H1 (cell line): ENCODE results near the gene CACNA1B. TPM values are rescaled to one million over a fixed set of nuclear protein-coding genes. Genes with fewer than 3 reads are reported as not detected.

Experiments
- CTCF ChIA-PET: fragments of 300-600 bp; sonication (Branson Sonifier 250); formaldehyde crosslinking; loops from one replicate; lab custom pipeline; 2021; ENCODE audit not compliant: partially characterized antibody; lab: Charles Lee
- POLR2A ChIA-PET: fragments of 300-600 bp; sonication (Branson Sonifier 250); formaldehyde crosslinking; loops from one replicate; lab custom pipeline; 2021; ENCODE audit warnings: inconsistent platforms; ENCODE audit not compliant: partially characterized antibody; lab: Charles Lee
- DNase-seq, 2 experiments: peaks; one replicate each; pipeline versions ENCODE4 v3.0.0 to v3.0.0-alpha.2; 2010 to 2022; ENCODE audit warnings: low spot score in 2 of 2, low read depth in 1 of 2, mixed read lengths in 1 of 2
- FAIRE-seq: peaks from 2 replicates; lab custom pipeline; 2011; peaks lifted over from hg19 to GRCh38; lab: Jason Lieb, UNC
- H2AFZ ChIP-seq: 2 replicates; pipeline ENCODE4 v1.8.1; 2012; ENCODE audit warnings: low read length, inconsistent platforms
- H2AK5ac ChIP-seq: 2 replicates; pipeline ENCODE4 v1.6.1; 2013; ENCODE audit warnings: low read depth, low read length
- H2BK120ac ChIP-seq: replicated peaks from 2 replicates; pipeline ENCODE3; 2013; ENCODE audit warnings: low read depth, low read length, inconsistent platforms
- H2BK12ac ChIP-seq: 2 replicates; pipeline ENCODE4 v1.6.1; 2013; ENCODE audit warnings: low read depth, low read length
- H2BK15ac ChIP-seq: 2 replicates; pipeline ENCODE4 v1.6.1; 2013; ENCODE audit warnings: low read length
- H2BK20ac ChIP-seq: 2 replicates; pipeline ENCODE4 v1.6.1; 2013; ENCODE audit warnings: low read length
- H2BK5ac ChIP-seq: 2 replicates; pipeline ENCODE4 v1.6.1; 2013; ENCODE audit warnings: low read depth, low read length
- H3K14ac ChIP-seq: 2 replicates; pipeline ENCODE4 v1.6.1; 2013; ENCODE audit warnings: inconsistent platforms; ENCODE audit not compliant: insufficient read length
- H3K18ac ChIP-seq: 2 replicates; pipeline ENCODE4 v1.6.1; 2013; ENCODE audit warnings: low read length; ENCODE audit errors: extremely low read depth
- H3K23ac ChIP-seq: 2 replicates; pipeline ENCODE4 v1.6.1; 2013; ENCODE audit warnings: inconsistent platforms; ENCODE audit not compliant: insufficient read length
- H3K23me2 ChIP-seq: 2 replicates; pipeline ENCODE4 v1.6.1; 2013; ENCODE audit warnings: low read depth, low read length
- H3K27ac ChIP-seq: 2 replicates; pipeline ENCODE4 v1.6.1; 2011; ENCODE audit warnings: low read depth, low read length, inconsistent platforms
- H3K27me3 ChIP-seq, 4 experiments: replicated peaks in 1 of 4; 1 replicate in 1 of 4; 2 replicates in 3 of 4; pipeline versions ENCODE4 v1.6.1 to v1.8.1; 2011 to 2013; ENCODE audit warnings: low read length in 3 of 4, mild to moderate bottlenecking in 3 of 4, inconsistent platforms in 2 of 4, mixed read lengths in 2 of 4, moderate library complexity in 1 of 4; ENCODE audit not compliant: control insufficient read depth in 3 of 4, insufficient read depth in 3 of 4; ENCODE audit errors: extremely low read depth in 1 of 4
- H3K36me3 ChIP-seq, 4 experiments: 2 replicates each; pipeline versions ENCODE4 v1.6.1 to v1.8.1; 2011 to 2013; ENCODE audit warnings: mild to moderate bottlenecking in 4 of 4, low read length in 3 of 4, moderate library complexity in 2 of 4, control low read depth in 1 of 4, inconsistent platforms in 1 of 4; ENCODE audit not compliant: insufficient read depth in 4 of 4, control insufficient read depth in 2 of 4
- H3K4ac ChIP-seq: replicated peaks from 2 replicates; pipeline ENCODE3; 2013; ENCODE audit warnings: low read length, low read depth, mixed read lengths, inconsistent platforms; ENCODE audit not compliant: insufficient read length
- H3K4me1 ChIP-seq, 4 experiments: replicated peaks in 1 of 4; 1 replicate in 1 of 4; 2 replicates in 3 of 4; pipeline versions ENCODE4 v1.6.1 to v1.8.1; 2011 to 2013; ENCODE audit warnings: low read length in 3 of 4, inconsistent platforms in 2 of 4, mixed read lengths in 1 of 4; ENCODE audit not compliant: insufficient read depth in 4 of 4, control insufficient read depth in 3 of 4
- H3K4me2 ChIP-seq, 2 experiments: 2 replicates each; pipeline versions ENCODE4 v1.6.1 to v1.8.1; 2011 to 2013; ENCODE audit warnings: low read depth in 2 of 2, low read length in 2 of 2, control low read depth in 1 of 2, inconsistent platforms in 1 of 2, mild to moderate bottlenecking in 1 of 2; ENCODE audit not compliant: insufficient read depth in 1 of 2
- H3K4me3 ChIP-seq, 4 experiments: fragments of 200-600, 300-600 bp in 1 of 4; sonication (generic), shearing (Covaris generic), sonication (Bioruptor Twin) in 1 of 4; 2 replicates each; pipeline versions ENCODE4 v1.5.1 to v1.8.1; 2011 to 2016; ENCODE audit warnings: low read length in 4 of 4, low read depth in 3 of 4, control low read depth in 2 of 4, inconsistent platforms in 2 of 4, mild to moderate bottlenecking in 2 of 4, mixed read lengths in 1 of 4, moderate library complexity in 1 of 4; ENCODE audit not compliant: insufficient read depth in 2 of 4; ENCODE audit errors: extremely low read depth in 1 of 4
- H3K56ac ChIP-seq: replicated peaks from 2 replicates; pipeline ENCODE3; 2013; ENCODE audit warnings: low read depth, mild to moderate bottlenecking, mixed read lengths, low read length, inconsistent platforms; ENCODE audit not compliant: insufficient read length
- H3K79me1 ChIP-seq: 2 replicates; pipeline ENCODE4 v1.6.1; 2013; ENCODE audit warnings: low read depth, low read length, control low read depth
- H3K79me2 ChIP-seq, 2 experiments: 2 replicates each; pipeline versions ENCODE4 v1.6.1 to v1.8.1; 2012 to 2013; ENCODE audit warnings: low read length in 2 of 2, mild to moderate bottlenecking in 2 of 2, inconsistent platforms in 1 of 2; ENCODE audit not compliant: insufficient read depth in 2 of 2, control insufficient read depth in 1 of 2
- H3K9ac ChIP-seq, 4 experiments: replicated peaks in 1 of 4; 1 replicate in 1 of 4; 2 replicates in 3 of 4; pipeline versions ENCODE4 v1.6.1 to v1.8.1; 2011 to 2013; ENCODE audit warnings: low read depth in 3 of 4, low read length in 3 of 4, control low read depth in 2 of 4, mild to moderate bottlenecking in 2 of 4, moderate library complexity in 2 of 4, inconsistent platforms in 1 of 4; ENCODE audit errors: extremely low read depth in 1 of 4
- H3K9me3 ChIP-seq, 2 experiments: 2 replicates each; pipeline versions ENCODE4 v1.6.1 to v1.8.1; 2012 to 2013; ENCODE audit warnings: mild to moderate bottlenecking in 2 of 2, moderate library complexity in 2 of 2, control low read depth in 1 of 2, inconsistent platforms in 1 of 2, low read depth in 1 of 2, low read length in 1 of 2, mixed read lengths in 1 of 2; ENCODE audit not compliant: insufficient read depth in 2 of 2
- H4K20me1 ChIP-seq, 2 experiments: replicated peaks in 1 of 2; 2 replicates each; pipeline versions ENCODE3 to v1.8.1; 2011 to 2013; ENCODE audit warnings: inconsistent platforms in 2 of 2, low read length in 2 of 2, mild to moderate bottlenecking in 1 of 2; ENCODE audit not compliant: insufficient read depth in 2 of 2, control insufficient read depth in 1 of 2
- H4K5ac ChIP-seq: 2 replicates; pipeline ENCODE4 v1.6.1; 2013; ENCODE audit warnings: low read length, low read depth, mixed read lengths, inconsistent platforms; ENCODE audit not compliant: insufficient read length
- H4K8ac ChIP-seq: 2 replicates; pipeline ENCODE4 v1.8.0; 2013; ENCODE audit warnings: mild to moderate bottlenecking, moderate library complexity, low read length, inconsistent platforms; ENCODE audit not compliant: insufficient read depth; ENCODE audit errors: extremely low read depth
- H4K91ac ChIP-seq: replicated peaks from 2 replicates; pipeline ENCODE3; 2013; ENCODE audit warnings: low read length, mixed read lengths, inconsistent platforms; ENCODE audit not compliant: insufficient read length
- BCL11A ChIP-seq, 2 experiments: IDR thresholded peaks; one replicate each; pipeline ENCODE4 v1.6.1; 2011; ENCODE audit warnings: low read depth in 2 of 2, low read length in 2 of 2, mild to moderate bottlenecking in 2 of 2
- BRCA1 ChIP-seq: IDR thresholded peaks from 2 replicates; pipeline ENCODE4 v1.6.1; 2012; ENCODE audit warnings: low read depth, low read length, improper control_type of control experiment
- E2F6 ChIP-seq: IDR thresholded peaks from 2 replicates; pipeline ENCODE4 v1.6.1; 2012; ENCODE audit warnings: inconsistent platforms
- EP300 ChIP-seq, 2 experiments: IDR thresholded peaks; 1 replicate in 1 of 2; 2 replicates in 1 of 2; pipeline ENCODE4 v1.6.1; 2011 to 2012; ENCODE audit warnings: low read depth in 2 of 2, low read length in 2 of 2, mild to moderate bottlenecking in 2 of 2, borderline replicate concordance in 1 of 2, inconsistent platforms in 1 of 2, moderate library complexity in 1 of 2
- EZH2 ChIP-seq: fragments of 200-600 bp; sonication (generic); IDR thresholded peaks from 2 replicates; pipeline ENCODE4 v1.7.1; 2012; ENCODE audit warnings: low read depth, mild to moderate bottlenecking, moderate library complexity, low read length, inconsistent platforms; ENCODE audit not compliant: severe bottlenecking
- NANOG ChIP-seq: IDR thresholded peaks from 2 replicates; pipeline ENCODE4 v1.6.1; 2011; ENCODE audit warnings: low read length, low read depth, mild to moderate bottlenecking, inconsistent platforms; ENCODE audit not compliant: insufficient read depth, poor library complexity, severe bottlenecking
- NRF1 ChIP-seq: IDR thresholded peaks from 2 replicates; pipeline ENCODE4 v1.6.1; 2011; ENCODE audit warnings: mild to moderate bottlenecking, low read depth, low read length, improper control_type of control experiment
- PHF8 ChIP-seq: fragments of 200-600 bp; sonication (generic); conservative IDR thresholded peaks from 2 replicates; pipeline ENCODE4 v1.7.1; 2012; ENCODE audit warnings: low read depth, mild to moderate bottlenecking, inconsistent platforms, low read length, moderate library complexity
- RAD21 ChIP-seq, 2 experiments: IDR thresholded peaks in 1 of 2; conservative IDR thresholded peaks in 1 of 2; 2 replicates each; pipeline ENCODE4 v1.6.1; 2011; ENCODE audit warnings: low read depth in 2 of 2, low read length in 2 of 2, improper control_type of control experiment in 1 of 2, inconsistent platforms in 1 of 2, mild to moderate bottlenecking in 1 of 2, moderate library complexity in 1 of 2
- SIRT6 ChIP-seq: IDR thresholded peaks from one replicate; pipeline ENCODE4 v1.7.1; 2012; ENCODE audit warnings: low read length, inconsistent platforms
- SRF ChIP-seq: IDR thresholded peaks from 2 replicates; pipeline ENCODE4 v1.6.1; 2011; ENCODE audit warnings: mild to moderate bottlenecking, low read depth, low read length, moderate library complexity
- ZNF274 ChIP-seq: IDR thresholded peaks from 2 replicates; pipeline ENCODE4 v1.7.0; 2012; ENCODE audit warnings: low read length, borderline replicate concordance; ENCODE audit errors: extremely low read depth
- WGBS, 2 experiments: shearing (Covaris generic) in 1 of 2; methylation state at CpG; one replicate each; pipeline versions ENCODE4 v1.1.6 to v1.1.7; 2013 to 2015; ENCODE audit warnings: low lambda C conversion rate in 2 of 2, mixed read lengths in 2 of 2, inconsistent platforms in 1 of 2, low coverage in 1 of 2, missing lambda C conversion rate in 1 of 2; ENCODE audit not compliant: insufficient replicate concordance in 2 of 2, insufficient coverage in 1 of 2, insufficient read length in 1 of 2; ENCODE audit errors: extremely low coverage in 1 of 2, missing lambda C conversion rate in 1 of 2; 5-methylcytosine and 5-hydroxymethylcytosine counted together
- polyA plus RNA-seq, 7 experiments: library from polyadenylated mRNA; depleted of rRNA in 3 of 7; stranded (reverse) in 5 of 7; unstranded in 2 of 7; fragments of >200 nt in 5 of 7; fragments of 200-250 nt in 2 of 7; gene quantifications; 1 replicate in 5 of 7; 2 replicates in 1 of 7; 4 replicates in 1 of 7; pipeline versions ENCODE4 v1.2.1 to v1.2.3, GENCODE V29; 2011 to 2013; ENCODE audit warnings: missing spikeins in 2 of 7, mixed read lengths in 2 of 7
- total RNA-seq: library from RNA; stranded (reverse); fragmentation: NEBNext Ultra II Directional; extraction: Animal tissue kit (Norgen Biotek cat#: 25700); gene quantifications from 2 replicates; pipeline ENCODE4 v1.2.1, GENCODE V29; 2021

CACNA1B gene
- total and polyA plus RNA-seq, 2 of the 8 experiments (the other 6 are each of a cell fraction or from before 2014, with no cell fraction given), result 1.5 to 5.7 TPM

GRCh38 chr9:138064547-138064946, 187.0 kb downstream of the CACNA1B start:
- H3K27ac ChIP-seq, result no peak overlapping the region
- H3K4me3 ChIP-seq, result no peak overlapping the region
- no peaks in the 10 kb centered on the region for H4K20me1 ChIP-seq
- H2AK5ac ChIP-seq, result no peak overlapping the region
- H2BK5ac ChIP-seq, result no peak overlapping the region
- DNase-seq (no peak), FAIRE-seq (no peak)
- no peak overlapping the region for H2BK15ac ChIP-seq
- no peak overlapping the region for H4K91ac ChIP-seq
- H4K8ac ChIP-seq, result no peak overlapping the region
- H3K79me1 ChIP-seq, result no peaks in the 10 kb centered on the region
- H3K14ac ChIP-seq, result no peak overlapping the region
- H3K23ac ChIP-seq, result no peak overlapping the region
- no peak overlapping the region for H3K56ac ChIP-seq
- H3K36me3 ChIP-seq, result peaks cover 0 to 3% (median 0%) of the 10 kb centered on the region in 4 experiments; a peak in 1 of 8 replicates
- H3K79me2 ChIP-seq, result no peaks in the 10 kb centered on the region
- H3K4me1 ChIP-seq, result peaks cover 0 to 7% (median 5%) of the 10 kb centered on the region in 4 experiments; a peak in 5 of 7 replicates
- H3K4me2 ChIP-seq, result no peak overlapping the region
- no peak overlapping the region for H3K18ac ChIP-seq
- H3K9me3 ChIP-seq, result peaks cover 40 to 77% of the 10 kb centered on the region in 2 experiments; a peak in 3 of 4 replicates
- H3K23me2 ChIP-seq, result no peaks in the 10 kb centered on the region
- CTCF ChIA-PET, result interaction anchor here (1.7 to 2.6 kb wide), 2 partner anchors 12 to 37 kb away, joined by 6 to 7 read pairs; no protein-coding TSS in a partner anchor
- H2BK120ac ChIP-seq, result no peak overlapping the region
- H2BK12ac ChIP-seq, result no peak overlapping the region
- H2BK20ac ChIP-seq, result no peak overlapping the region
- POLR2A ChIA-PET, result interaction anchor here (1.2 kb wide), 1 partner anchor 10 kb away, joined by 3 read pairs; no protein-coding TSS in a partner anchor
- H4K5ac ChIP-seq, result no peak overlapping the region
- H3K27me3 ChIP-seq, result no peaks in the 10 kb centered on the region
- H3K4ac ChIP-seq, result no peak overlapping the region
- no peak overlapping the region for H3K9ac ChIP-seq
- WGBS, 2 experiments, result 90% methylated on average over 7 of the region's 7 CpGs; no CpG with 5 or more reads in 1 of the 2 experiments
- no peak overlapping the region for H2AFZ ChIP-seq
- TF ChIP-seq NRF1 (no peak), RAD21 (IDR thresholded peaks at IDR 0.05 in 1 of 2, conservative IDR thresholded peaks at IDR 0.05 in 1 of 2; ENCODE audit: low read depth in 2 of 2, low read length in 2 of 2) (no peak), SRF (no peak), BCL11A (IDR thresholded peaks at IDR 0.05; ENCODE audit: low read depth in 2 of 2, low read length in 2 of 2) (no peak), NANOG (no peak), EZH2 (no peak), E2F6 (no peak), PHF8 (no peak), EP300 (IDR thresholded peaks at IDR 0.05; ENCODE audit: borderline replicate concordance in 1 of 2, low read depth in 2 of 2, low read length in 2 of 2) (no peak), ZNF274 (no peak), BRCA1 (no peak), SIRT6 (no peak)
